Airway epithelial cell (primary cell): ENCODE measurements around the gene SMR3A. TPM values are rescaled to one million over a fixed set of nuclear protein-coding genes. Genes with fewer than 3 reads are reported as not detected.

ENCODE experiments used
- total RNA-seq: library from RNA; depleted of rRNA; stranded (reverse); fragments of >200 nt; gene quantifications from 2 replicates; pipeline ENCODE4 v1.2.3, GENCODE V29; 2015

Gene SMR3A
- total RNA-seq, result not detected in 2 replicates

GRCh38 chr4:70360460-70360859 is at the start of gene SMR3A:
Gene SMR3A (plus strand): TSS chr4:70360760. CDS start chr4:70362116, 1,356 bp downstream.

GRCh38 chr4:70334681-70335080 is 25.9 kb upstream of the SMR3A start, which contains the start of gene CABS1:
Gene CABS1 (plus strand): TSS chr4:70334981. CDS start chr4:70335040, 59 bp downstream.

GRCh38 chr4:70382691-70383181 is 22.2 kb downstream of the SMR3A start, which contains the start of gene SMR3B:
Gene SMR3B (plus strand): TSS chr4:70383131. CDS start chr4:70384511, 1,380 bp downstream.

GRCh38 chr4:70397580-70397979 is 37.0 kb downstream of the SMR3A start, which contains the start of gene OPRPN:
Gene OPRPN (plus strand): TSS chr4:70397940. CDS start chr4:70399286, 1,346 bp downstream.

Other genes with a start within 250 kb of the SMR3A start
- gene PRR27, start 206.5 kb upstream of the SMR3A start, total RNA-seq, result not detected in 2 replicates
- not detected in 2 replicates for gene ODAM, start 165.0 kb upstream of the SMR3A start, total RNA-seq
- gene FDCSP, start 134.6 kb upstream of the SMR3A start, total RNA-seq, result not detected in 2 replicates
- gene CSN3, start 118.2 kb upstream of the SMR3A start, total RNA-seq, result not detected in 2 replicates
- not detected in 2 replicates for gene CABS1, start 25.8 kb upstream of the SMR3A start, total RNA-seq
- not detected in 2 replicates for gene SMR3B, start 22.4 kb downstream of the SMR3A start, total RNA-seq
- gene OPRPN, start 37.2 kb downstream of the SMR3A start, total RNA-seq, result not detected in 2 replicates
- not detected in 2 replicates for gene MUC7, start 111.4 kb downstream of the SMR3A start, total RNA-seq
- gene AMTN, start 157.8 kb downstream of the SMR3A start, total RNA-seq, result 0.21 TPM in 1 of 2 replicates, not detected in the other
- gene AMBN, start 231.5 kb downstream of the SMR3A start, total RNA-seq, result not detected in 2 replicates